SK-N-SH treated with all-trans-retinoic acid at 6 μM for 48 hours (cell line): Measurements from ENCODE around the gene NFYA.

ENCODE experiments used
- ATAC-seq: fragments of 200-7000 bp; cut with Tn5 transposase; 3 replicates; pipeline ENCODE4 v1.9.1; 2020; ENCODE audit warnings: mild to moderate bottlenecking, moderate library complexity
- ARNTL ChIP-seq: fragments of 450-650 bp; formaldehyde crosslinking; IDR thresholded peaks from 2 replicates; pipeline ENCODE4 v1.5.0; 2020; ENCODE audit warnings: low read depth, mild to moderate bottlenecking, moderate library complexity, borderline replicate concordance
- BACH2 ChIP-seq: fragments of 250-450 bp; sonication (Bioruptor Pico); IDR thresholded peaks from 2 replicates; pipeline ENCODE4 v1.9.0; 2021; ENCODE audit warnings: mild to moderate bottlenecking, borderline replicate concordance
- CSDC2 ChIP-seq: fragments of 250-450 bp; sonication (Bioruptor Pico); IDR thresholded peaks from 2 replicates; pipeline ENCODE4 v1.5.0; 2020; ENCODE audit warnings: mild to moderate bottlenecking, moderate library complexity
- ESRRG ChIP-seq: fragments of 250-450 bp; sonication (Bioruptor Pico); IDR thresholded peaks from 2 replicates; pipeline ENCODE4 v1.6.1; 2021; ENCODE audit warnings: mild to moderate bottlenecking
- GLIS3 ChIP-seq: fragments of 250-450 bp; sonication (Bioruptor Pico); IDR thresholded peaks from 2 replicates; pipeline ENCODE4 v1.5.0; 2020; ENCODE audit warnings: mild to moderate bottlenecking, moderate library complexity
- ISL1 ChIP-seq: fragments of 250-450 bp; sonication (Bioruptor Pico); IDR thresholded peaks from 2 replicates; pipeline ENCODE4 v2.1.2; 2022; ENCODE audit warnings: mild to moderate bottlenecking, moderate library complexity
- OSR1 ChIP-seq: fragments of 250-450 bp; sonication (Bioruptor Pico); IDR thresholded peaks from 2 replicates; pipeline ENCODE4 v1.8.0; 2022; ENCODE audit warnings: moderate library complexity, mild to moderate bottlenecking, inconsistent platforms
- PPARA ChIP-seq: fragments of 250-450 bp; sonication (Bioruptor Pico); IDR thresholded peaks from 2 replicates; pipeline ENCODE4 v1.5.0; 2020; ENCODE audit warnings: mild to moderate bottlenecking, borderline replicate concordance
- RARB ChIP-seq: fragments of 250-450 bp; sonication (Bioruptor Pico); IDR thresholded peaks from 2 replicates; pipeline ENCODE4 v1.8.0; 2021; ENCODE audit warnings: mild to moderate bottlenecking, moderate library complexity
- SNAI2 ChIP-seq: fragments of 250-450 bp; sonication (Bioruptor Pico); IDR thresholded peaks from 2 replicates; pipeline ENCODE4 v1.5.0; 2020; ENCODE audit warnings: mild to moderate bottlenecking, moderate library complexity
- TCF4 ChIP-seq: fragments of 250-450 bp; sonication (Bioruptor Pico); IDR thresholded peaks from 2 replicates; pipeline ENCODE4 v1.8.0; 2021; ENCODE audit warnings: mild to moderate bottlenecking, moderate library complexity, borderline replicate concordance
- TOX ChIP-seq: fragments of 250-450 bp; sonication (Bioruptor Pico); IDR thresholded peaks from 2 replicates; pipeline ENCODE4 v1.8.0; 2021; ENCODE audit warnings: mild to moderate bottlenecking, moderate library complexity, borderline replicate concordance
- ZFP30 ChIP-seq: fragments of 450-650 bp; formaldehyde crosslinking; IDR thresholded peaks from 2 replicates; pipeline ENCODE4 v1.5.0; 2022; ENCODE audit warnings: mild to moderate bottlenecking, moderate library complexity
- ZNF565 ChIP-seq: fragments of 450-650 bp; formaldehyde crosslinking; conservative IDR thresholded peaks from 2 replicates; pipeline ENCODE4 v1.5.0; 2020; ENCODE audit warnings: low read depth, mild to moderate bottlenecking, moderate library complexity
- ZNF70 ChIP-seq: fragments of 450-650 bp; formaldehyde crosslinking; IDR thresholded peaks from 2 replicates; pipeline ENCODE4 v1.5.0; 2020; ENCODE audit warnings: mild to moderate bottlenecking, moderate library complexity
- ZNF8 ChIP-seq: fragments of 450-650 bp; formaldehyde crosslinking; IDR thresholded peaks from 2 replicates; pipeline ENCODE4 v1.5.0; 2020; ENCODE audit warnings: mild to moderate bottlenecking, moderate library complexity
- TF ChIP-seq, protein P1 (sequence below): fragments of 250-450 bp; sonication (Bioruptor Pico); IDR thresholded peaks from 2 replicates; pipeline ENCODE4 v1.8.0; 2021; ENCODE audit warnings: low read depth, mild to moderate bottlenecking, moderate library complexity, borderline replicate concordance
- TF ChIP-seq, protein P2 (sequence below): fragments of 250-450 bp; sonication (Bioruptor Pico); IDR thresholded peaks from 2 replicates; pipeline ENCODE4 v1.5.0; 2020; ENCODE audit warnings: mild to moderate bottlenecking, moderate library complexity
- TF ChIP-seq, protein P3 (sequence below): fragments of 250-450 bp; sonication (Bioruptor Pico); IDR thresholded peaks from 2 replicates; pipeline ENCODE4 v1.8.0; 2020; ENCODE audit warnings: mild to moderate bottlenecking, moderate library complexity, borderline replicate concordance
- TF ChIP-seq, protein P4 (sequence below): fragments of 250-450 bp; sonication (Bioruptor Pico); IDR thresholded peaks from 2 replicates; pipeline ENCODE4 v1.5.1; 2020; ENCODE audit warnings: low read depth, mild to moderate bottlenecking, moderate library complexity
- TF ChIP-seq, protein P5 (sequence below): fragments of 250-450 bp; sonication (Bioruptor Pico); IDR thresholded peaks from 2 replicates; pipeline ENCODE4 v1.5.1; 2021; ENCODE audit warnings: mild to moderate bottlenecking, moderate library complexity

Gene NFYA

DNA sequence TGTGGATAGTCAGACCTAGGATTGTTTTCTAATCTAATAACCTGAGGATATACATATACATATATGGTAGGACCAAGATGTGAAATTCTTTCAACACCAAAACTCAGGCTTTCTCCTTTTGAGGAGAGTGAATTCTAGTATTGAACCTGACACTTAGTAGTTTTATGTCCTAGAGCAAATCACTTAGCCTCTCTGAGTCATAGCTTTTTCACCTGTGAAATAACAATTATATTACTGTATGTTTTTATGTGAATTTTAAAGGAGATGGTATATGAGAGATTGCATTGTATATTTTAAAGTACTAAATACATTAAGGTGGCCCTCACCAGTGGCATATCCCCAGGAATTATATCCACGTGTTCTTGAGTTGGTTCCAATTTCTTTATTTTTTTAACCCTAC lies 46.7 kb downstream of the NFYA start:
- no peak for ATAC-seq
- TF ChIP-seq CSDC2 (CRISPR knock-in tag) (no peak), ZNF8 (no peak), BACH2 (CRISPR knock-in tag) (no peak), OSR1 (CRISPR knock-in tag) (no peak), PPARA (CRISPR knock-in tag) (no peak), RARB (CRISPR knock-in tag) (no peak), ARNTL (CRISPR knock-in tag) (no peak), GLIS3 (CRISPR knock-in tag) (no peak), SNAI2 (CRISPR knock-in tag) (no peak), ZFP30 (CRISPR knock-in tag) (no peak), ISL1 (no peak), TCF4 (CRISPR knock-in tag) (no peak), ZNF70 (no peak), ESRRG (CRISPR knock-in tag) (no peak), TOX (CRISPR knock-in tag) (no peak)
- TF ChIP-seq, protein P1, sequence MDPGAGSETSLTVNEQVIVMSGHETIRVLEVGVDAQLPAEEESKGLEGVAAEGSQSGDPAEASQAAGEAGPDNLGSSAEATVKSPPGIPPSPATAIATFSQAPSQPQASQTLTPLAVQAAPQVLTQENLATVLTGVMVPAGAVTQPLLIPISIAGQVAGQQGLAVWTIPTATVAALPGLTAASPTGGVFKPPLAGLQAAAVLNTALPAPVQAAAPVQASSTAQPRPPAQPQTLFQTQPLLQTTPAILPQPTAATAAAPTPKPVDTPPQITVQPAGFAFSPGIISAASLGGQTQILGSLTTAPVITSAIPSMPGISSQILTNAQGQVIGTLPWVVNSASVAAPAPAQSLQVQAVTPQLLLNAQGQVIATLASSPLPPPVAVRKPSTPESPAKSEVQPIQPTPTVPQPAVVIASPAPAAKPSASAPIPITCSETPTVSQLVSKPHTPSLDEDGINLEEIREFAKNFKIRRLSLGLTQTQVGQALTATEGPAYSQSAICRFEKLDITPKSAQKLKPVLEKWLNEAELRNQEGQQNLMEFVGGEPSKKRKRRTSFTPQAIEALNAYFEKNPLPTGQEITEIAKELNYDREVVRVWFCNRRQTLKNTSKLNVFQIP = no peak
- TF ChIP-seq, protein P2, sequence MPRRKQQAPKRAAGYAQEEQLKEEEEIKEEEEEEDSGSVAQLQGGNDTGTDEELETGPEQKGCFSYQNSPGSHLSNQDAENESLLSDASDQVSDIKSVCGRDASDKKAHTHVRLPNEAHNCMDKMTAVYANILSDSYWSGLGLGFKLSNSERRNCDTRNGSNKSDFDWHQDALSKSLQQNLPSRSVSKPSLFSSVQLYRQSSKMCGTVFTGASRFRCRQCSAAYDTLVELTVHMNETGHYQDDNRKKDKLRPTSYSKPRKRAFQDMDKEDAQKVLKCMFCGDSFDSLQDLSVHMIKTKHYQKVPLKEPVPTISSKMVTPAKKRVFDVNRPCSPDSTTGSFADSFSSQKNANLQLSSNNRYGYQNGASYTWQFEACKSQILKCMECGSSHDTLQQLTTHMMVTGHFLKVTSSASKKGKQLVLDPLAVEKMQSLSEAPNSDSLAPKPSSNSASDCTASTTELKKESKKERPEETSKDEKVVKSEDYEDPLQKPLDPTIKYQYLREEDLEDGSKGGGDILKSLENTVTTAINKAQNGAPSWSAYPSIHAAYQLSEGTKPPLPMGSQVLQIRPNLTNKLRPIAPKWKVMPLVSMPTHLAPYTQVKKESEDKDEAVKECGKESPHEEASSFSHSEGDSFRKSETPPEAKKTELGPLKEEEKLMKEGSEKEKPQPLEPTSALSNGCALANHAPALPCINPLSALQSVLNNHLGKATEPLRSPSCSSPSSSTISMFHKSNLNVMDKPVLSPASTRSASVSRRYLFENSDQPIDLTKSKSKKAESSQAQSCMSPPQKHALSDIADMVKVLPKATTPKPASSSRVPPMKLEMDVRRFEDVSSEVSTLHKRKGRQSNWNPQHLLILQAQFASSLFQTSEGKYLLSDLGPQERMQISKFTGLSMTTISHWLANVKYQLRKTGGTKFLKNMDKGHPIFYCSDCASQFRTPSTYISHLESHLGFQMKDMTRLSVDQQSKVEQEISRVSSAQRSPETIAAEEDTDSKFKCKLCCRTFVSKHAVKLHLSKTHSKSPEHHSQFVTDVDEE (CRISPR knock-in tag) = no peak
- TF ChIP-seq, protein P3, sequence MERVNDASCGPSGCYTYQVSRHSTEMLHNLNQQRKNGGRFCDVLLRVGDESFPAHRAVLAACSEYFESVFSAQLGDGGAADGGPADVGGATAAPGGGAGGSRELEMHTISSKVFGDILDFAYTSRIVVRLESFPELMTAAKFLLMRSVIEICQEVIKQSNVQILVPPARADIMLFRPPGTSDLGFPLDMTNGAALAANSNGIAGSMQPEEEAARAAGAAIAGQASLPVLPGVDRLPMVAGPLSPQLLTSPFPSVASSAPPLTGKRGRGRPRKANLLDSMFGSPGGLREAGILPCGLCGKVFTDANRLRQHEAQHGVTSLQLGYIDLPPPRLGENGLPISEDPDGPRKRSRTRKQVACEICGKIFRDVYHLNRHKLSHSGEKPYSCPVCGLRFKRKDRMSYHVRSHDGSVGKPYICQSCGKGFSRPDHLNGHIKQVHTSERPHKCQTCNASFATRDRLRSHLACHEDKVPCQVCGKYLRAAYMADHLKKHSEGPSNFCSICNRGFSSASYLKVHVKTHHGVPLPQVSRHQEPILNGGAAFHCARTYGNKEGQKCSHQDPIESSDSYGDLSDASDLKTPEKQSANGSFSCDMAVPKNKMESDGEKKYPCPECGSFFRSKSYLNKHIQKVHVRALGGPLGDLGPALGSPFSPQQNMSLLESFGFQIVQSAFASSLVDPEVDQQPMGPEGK = no peak
- TF ChIP-seq, protein P4, sequence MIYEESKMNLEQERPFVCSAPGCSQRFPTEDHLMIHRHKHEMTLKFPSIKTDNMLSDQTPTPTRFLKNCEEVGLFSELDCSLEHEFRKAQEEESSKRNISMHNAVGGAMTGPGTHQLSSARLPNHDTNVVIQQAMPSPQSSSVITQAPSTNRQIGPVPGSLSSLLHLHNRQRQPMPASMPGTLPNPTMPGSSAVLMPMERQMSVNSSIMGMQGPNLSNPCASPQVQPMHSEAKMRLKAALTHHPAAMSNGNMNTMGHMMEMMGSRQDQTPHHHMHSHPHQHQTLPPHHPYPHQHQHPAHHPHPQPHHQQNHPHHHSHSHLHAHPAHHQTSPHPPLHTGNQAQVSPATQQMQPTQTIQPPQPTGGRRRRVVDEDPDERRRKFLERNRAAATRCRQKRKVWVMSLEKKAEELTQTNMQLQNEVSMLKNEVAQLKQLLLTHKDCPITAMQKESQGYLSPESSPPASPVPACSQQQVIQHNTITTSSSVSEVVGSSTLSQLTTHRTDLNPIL (CRISPR knock-in tag) = no peak
- TF ChIP-seq, protein P5, sequence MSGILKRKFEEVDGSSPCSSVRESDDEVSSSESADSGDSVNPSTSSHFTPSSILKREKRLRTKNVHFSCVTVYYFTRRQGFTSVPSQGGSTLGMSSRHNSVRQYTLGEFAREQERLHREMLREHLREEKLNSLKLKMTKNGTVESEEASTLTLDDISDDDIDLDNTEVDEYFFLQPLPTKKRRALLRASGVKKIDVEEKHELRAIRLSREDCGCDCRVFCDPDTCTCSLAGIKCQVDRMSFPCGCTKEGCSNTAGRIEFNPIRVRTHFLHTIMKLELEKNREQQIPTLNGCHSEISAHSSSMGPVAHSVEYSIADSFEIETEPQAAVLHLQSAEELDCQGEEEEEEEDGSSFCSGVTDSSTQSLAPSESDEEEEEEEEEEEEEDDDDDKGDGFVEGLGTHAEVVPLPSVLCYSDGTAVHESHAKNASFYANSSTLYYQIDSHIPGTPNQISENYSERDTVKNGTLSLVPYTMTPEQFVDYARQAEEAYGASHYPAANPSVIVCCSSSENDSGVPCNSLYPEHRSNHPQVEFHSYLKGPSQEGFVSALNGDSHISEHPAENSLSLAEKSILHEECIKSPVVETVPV (CRISPR knock-in tag) = no peak

DNA sequence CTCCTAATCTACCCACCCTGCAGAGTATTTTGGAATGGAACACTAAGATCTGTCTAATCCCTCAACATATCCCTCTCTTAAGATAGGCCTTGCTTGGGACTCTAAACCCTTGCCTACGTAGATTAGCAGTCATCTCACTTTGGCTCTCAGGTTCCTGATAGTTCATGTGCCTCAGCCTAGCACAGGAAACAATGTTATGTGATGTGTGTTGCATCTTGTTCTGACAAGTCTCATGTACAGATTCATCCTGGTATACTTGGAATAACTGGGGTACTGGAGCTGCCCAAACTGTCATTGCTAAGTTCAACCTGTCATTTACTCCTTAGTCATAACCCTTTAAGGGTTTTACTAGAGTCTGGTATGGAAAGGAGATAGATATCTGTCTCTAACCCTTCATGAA lies 47.3 kb downstream of the NFYA start:
- TF ChIP-seq, protein P5 (CRISPR knock-in tag) = no peak
- TF ChIP-seq SNAI2 (CRISPR knock-in tag) (no peak), CSDC2 (CRISPR knock-in tag) (no peak), ESRRG (CRISPR knock-in tag) (no peak), ARNTL (CRISPR knock-in tag) (no peak), ZFP30 (CRISPR knock-in tag) (no peak), GLIS3 (CRISPR knock-in tag) (no peak), PPARA (CRISPR knock-in tag) (no peak), ZNF565 (no peak), ZNF70 (no peak), TCF4 (CRISPR knock-in tag) (no peak)
- TF ChIP-seq, protein P4 (CRISPR knock-in tag) = no peak
- TF ChIP-seq, protein P3 = no peak
- TF ChIP-seq, protein P2 (CRISPR knock-in tag) = no peak
- no peak for ATAC-seq
